ENCODE data around the gene MRGPRX2. TPM values are rescaled to one million over a fixed set of nuclear protein-coding genes. Genes with fewer than 3 reads are reported as not detected.

MRGPRX2 gene
- polyA plus RNA-seq, 1 donor from 2014 or later, result not detected

DNA sequence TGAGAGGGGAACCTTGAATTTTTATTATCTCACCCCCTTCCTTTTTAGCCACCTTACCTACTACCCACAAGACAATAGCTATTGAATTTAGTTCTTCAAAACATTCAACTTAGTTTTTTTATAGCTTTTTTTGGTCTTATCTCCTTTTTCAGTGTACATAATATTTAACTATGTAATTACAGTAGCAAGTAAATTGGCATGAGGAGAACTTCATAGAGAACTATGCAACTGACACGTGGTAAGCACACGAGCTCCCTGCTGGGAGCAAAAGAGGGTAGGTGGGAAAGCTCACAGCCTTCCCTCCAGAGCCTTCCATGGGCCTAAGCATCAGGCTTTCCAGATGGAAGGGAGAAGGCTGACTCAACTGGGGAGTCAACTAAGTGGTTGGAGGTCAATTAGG, 34.3 kb upstream of the MRGPRX2 start:
- Histone ChIP-seq H3K27me3 (ENCODE audit: insufficient read depth, low read depth, low read length) (no peaks in the 10 kb centered on the region), H2AFZ (ENCODE audit: low read depth, low read length) (no peak overlapping the region), H3F3A (ENCODE audit: insufficient read depth, low read length, poor library complexity, severe bottlenecking) (no peaks in the 10 kb centered on the region), H3K4me3 (ENCODE audit: low read length) (no peak overlapping the region), H3K27ac (ENCODE audit: low read length) (no peak overlapping the region), H3K4me2 (ENCODE audit: low read length) (no peak overlapping the region), H3K9me3 (ENCODE audit: low read length) (no peaks in the 10 kb centered on the region), H3K79me2 (replicated peaks; ENCODE audit: insufficient read depth, low read length) (no peaks in the 10 kb centered on the region), H3K9ac (ENCODE audit: low read length) (no peak overlapping the region), H3K36me3 (ENCODE audit: insufficient read depth, low read length) (no peaks in the 10 kb centered on the region), H4K20me1 (ENCODE audit: insufficient read depth) (no peaks in the 10 kb centered on the region), H3K9me2 (ENCODE audit: insufficient read depth, low read length) (no peaks in the 10 kb centered on the region)
- TF ChIP-seq, protein P1, sequence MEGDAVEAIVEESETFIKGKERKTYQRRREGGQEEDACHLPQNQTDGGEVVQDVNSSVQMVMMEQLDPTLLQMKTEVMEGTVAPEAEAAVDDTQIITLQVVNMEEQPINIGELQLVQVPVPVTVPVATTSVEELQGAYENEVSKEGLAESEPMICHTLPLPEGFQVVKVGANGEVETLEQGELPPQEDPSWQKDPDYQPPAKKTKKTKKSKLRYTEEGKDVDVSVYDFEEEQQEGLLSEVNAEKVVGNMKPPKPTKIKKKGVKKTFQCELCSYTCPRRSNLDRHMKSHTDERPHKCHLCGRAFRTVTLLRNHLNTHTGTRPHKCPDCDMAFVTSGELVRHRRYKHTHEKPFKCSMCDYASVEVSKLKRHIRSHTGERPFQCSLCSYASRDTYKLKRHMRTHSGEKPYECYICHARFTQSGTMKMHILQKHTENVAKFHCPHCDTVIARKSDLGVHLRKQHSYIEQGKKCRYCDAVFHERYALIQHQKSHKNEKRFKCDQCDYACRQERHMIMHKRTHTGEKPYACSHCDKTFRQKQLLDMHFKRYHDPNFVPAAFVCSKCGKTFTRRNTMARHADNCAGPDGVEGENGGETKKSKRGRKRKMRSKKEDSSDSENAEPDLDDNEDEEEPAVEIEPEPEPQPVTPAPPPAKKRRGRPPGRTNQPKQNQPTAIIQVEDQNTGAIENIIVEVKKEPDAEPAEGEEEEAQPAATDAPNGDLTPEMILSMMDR (IDR thresholded peaks at IDR 0.05; ENCODE audit: poor library complexity, severe bottlenecking), result no peak
- TF ChIP-seq, protein P2, sequence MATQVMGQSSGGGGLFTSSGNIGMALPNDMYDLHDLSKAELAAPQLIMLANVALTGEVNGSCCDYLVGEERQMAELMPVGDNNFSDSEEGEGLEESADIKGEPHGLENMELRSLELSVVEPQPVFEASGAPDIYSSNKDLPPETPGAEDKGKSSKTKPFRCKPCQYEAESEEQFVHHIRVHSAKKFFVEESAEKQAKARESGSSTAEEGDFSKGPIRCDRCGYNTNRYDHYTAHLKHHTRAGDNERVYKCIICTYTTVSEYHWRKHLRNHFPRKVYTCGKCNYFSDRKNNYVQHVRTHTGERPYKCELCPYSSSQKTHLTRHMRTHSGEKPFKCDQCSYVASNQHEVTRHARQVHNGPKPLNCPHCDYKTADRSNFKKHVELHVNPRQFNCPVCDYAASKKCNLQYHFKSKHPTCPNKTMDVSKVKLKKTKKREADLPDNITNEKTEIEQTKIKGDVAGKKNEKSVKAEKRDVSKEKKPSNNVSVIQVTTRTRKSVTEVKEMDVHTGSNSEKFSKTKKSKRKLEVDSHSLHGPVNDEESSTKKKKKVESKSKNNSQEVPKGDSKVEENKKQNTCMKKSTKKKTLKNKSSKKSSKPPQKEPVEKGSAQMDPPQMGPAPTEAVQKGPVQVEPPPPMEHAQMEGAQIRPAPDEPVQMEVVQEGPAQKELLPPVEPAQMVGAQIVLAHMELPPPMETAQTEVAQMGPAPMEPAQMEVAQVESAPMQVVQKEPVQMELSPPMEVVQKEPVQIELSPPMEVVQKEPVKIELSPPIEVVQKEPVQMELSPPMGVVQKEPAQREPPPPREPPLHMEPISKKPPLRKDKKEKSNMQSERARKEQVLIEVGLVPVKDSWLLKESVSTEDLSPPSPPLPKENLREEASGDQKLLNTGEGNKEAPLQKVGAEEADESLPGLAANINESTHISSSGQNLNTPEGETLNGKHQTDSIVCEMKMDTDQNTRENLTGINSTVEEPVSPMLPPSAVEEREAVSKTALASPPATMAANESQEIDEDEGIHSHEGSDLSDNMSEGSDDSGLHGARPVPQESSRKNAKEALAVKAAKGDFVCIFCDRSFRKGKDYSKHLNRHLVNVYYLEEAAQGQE (IDR thresholded peaks at IDR 0.05; ENCODE audit: borderline replicate concordance), result no peak
- TF ChIP-seq POLR2AphosphoS5 (IDR thresholded peaks at IDR 0.05) (no peak), EP300 (conservative IDR thresholded peaks at IDR 0.05; ENCODE audit: poor library complexity, severe bottlenecking) (no peak), MXI1 (conservative IDR thresholded peaks at IDR 0.05; ENCODE audit: poor library complexity, severe bottlenecking) (no peak), TAF1 (IDR thresholded peaks at IDR 0.05; ENCODE audit: low read depth) (no peak), EZH2 (IDR thresholded peaks at IDR 0.05; ENCODE audit: borderline replicate concordance, insufficient read depth, low read length, poor library complexity, severe bottlenecking) (no peak), SMC3 (conservative IDR thresholded peaks at IDR 0.05; ENCODE audit: poor library complexity) (no peak), RAD21 (conservative IDR thresholded peaks at IDR 0.05) (no peak)

DNA sequence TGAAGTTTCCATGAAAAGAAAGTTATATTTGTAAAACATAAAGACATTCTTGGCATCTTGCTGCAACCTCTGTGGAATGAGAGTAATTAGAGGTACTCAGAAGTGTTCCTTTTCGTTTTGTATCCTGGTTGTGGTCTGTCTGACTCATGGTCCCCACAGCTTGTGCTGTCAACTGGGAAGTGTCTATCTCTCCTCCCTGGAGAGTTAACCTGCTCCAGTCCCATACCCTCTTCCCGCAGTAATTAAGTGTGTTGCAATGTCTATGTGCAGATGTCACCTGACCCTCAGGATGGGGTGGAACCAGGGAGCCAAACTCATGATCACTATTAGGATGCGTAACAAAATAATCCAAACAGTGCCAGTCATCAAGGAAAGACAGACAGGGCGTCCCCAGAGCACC, 33.5 kb upstream of the MRGPRX2 start:
- H3K9ac ChIP-seq (ENCODE audit: low read length), result no peak overlapping the region
- H3K36me3 ChIP-seq (ENCODE audit: insufficient read depth, low read length), result no peaks in the 10 kb centered on the region
- no peaks in the 10 kb centered on the region for H3K9me3 ChIP-seq (ENCODE audit: low read length)
- H2AFZ ChIP-seq (ENCODE audit: low read depth, low read length), result no peak overlapping the region
- H3K27me3 ChIP-seq (ENCODE audit: insufficient read depth, low read depth, low read length), result no peaks in the 10 kb centered on the region
- no peak overlapping the region for H3K4me3 ChIP-seq (ENCODE audit: low read length)
- H3K79me2 ChIP-seq (replicated peaks; ENCODE audit: insufficient read depth, low read length), result no peaks in the 10 kb centered on the region
- no peak overlapping the region for H3K4me2 ChIP-seq (ENCODE audit: low read length)
- H3K27ac ChIP-seq (ENCODE audit: low read length), result no peak overlapping the region
- H4K20me1 ChIP-seq (ENCODE audit: insufficient read depth), result no peaks in the 10 kb centered on the region
- H3F3A ChIP-seq (ENCODE audit: insufficient read depth, low read length, poor library complexity, severe bottlenecking), result no peaks in the 10 kb centered on the region
- no peaks in the 10 kb centered on the region for H3K9me2 ChIP-seq (ENCODE audit: insufficient read depth, low read length)
- TF ChIP-seq, protein P2 (IDR thresholded peaks at IDR 0.05; ENCODE audit: borderline replicate concordance), result no peak
- TF ChIP-seq TAF1 (IDR thresholded peaks at IDR 0.05; ENCODE audit: low read depth), result no peak
- TF ChIP-seq, protein P1 (IDR thresholded peaks at IDR 0.05; ENCODE audit: poor library complexity, severe bottlenecking), result no peak
- no peak for TF ChIP-seq EZH2 (IDR thresholded peaks at IDR 0.05; ENCODE audit: borderline replicate concordance, insufficient read depth, low read length, poor library complexity, severe bottlenecking)
- no peak for TF ChIP-seq POLR2AphosphoS5 (IDR thresholded peaks at IDR 0.05)
- no peak for TF ChIP-seq RAD21 (conservative IDR thresholded peaks at IDR 0.05)
- no peak for TF ChIP-seq MXI1 (conservative IDR thresholded peaks at IDR 0.05; ENCODE audit: poor library complexity, severe bottlenecking)

All from neural cell (in vitro differentiated cells).